Limb (tissue), 2 donors: ENCODE data around the gene MYL5.
"Not testable (repeated sequence)": the region's sequence is repeated elsewhere in the genome, so short reads cannot be mapped to it uniquely, and the experiment has no call there.

Experiments
- DNase-seq, 2 donors: peaks; one replicate each; pipeline ENCODE4 v3.0.0-alpha.2; 2016; ENCODE audit errors: extremely low spot score in 2 of 2

Gene MYL5

GRCh38 chr4:683982-684622 lies 9.8 kb downstream of the MYL5 start:
- peak in 1 of 2 donors; percentile 75 for DNase-seq

GRCh38 chr4:684623-685327 lies 10.4 kb downstream of the MYL5 start:
- DNase-seq, result no peak

GRCh38 chr4:685679-686412 lies 11.5 kb downstream of the MYL5 start:
- DNase-seq, result no peak

GRCh38 chr4:686413-687040 lies 12.2 kb downstream of the MYL5 start:
- DNase-seq, result no peak

- no peak for DNase-seq
These were observed 13.0 kb downstream of the MYL5 start for GRCh38 chr4:687048-687970.

GRCh38 chr4:687971-688853 lies 13.9 kb downstream of the MYL5 start:
- DNase-seq, result no peak

GRCh38 chr4:688854-689681 lies 14.7 kb downstream of the MYL5 start, which contains the start of gene SLC49A3:
TSS of gene SLC49A3 (minus strand) at chr4:689151. CDS start at chr4:689127, 24 bp downstream.
- peak in 1 of 2 donors; percentile 52 for DNase-seq

- DNase-seq, result peak in 1 of 2 donors; percentile 23
These were observed 15.4 kb downstream of the MYL5 start for GRCh38 chr4:689723-690122.

GRCh38 chr4:692771-693554 lies 18.6 kb downstream of the MYL5 start:
- no peak for DNase-seq

- DNase-seq, result not testable (repeated sequence)
These were observed 20.1 kb downstream of the MYL5 start for GRCh38 chr4:694341-694940.

- DNase-seq, result peak in 1 of 2 donors; percentile 13
These were observed 25.7 kb downstream of the MYL5 start for GRCh38 chr4:699816-700580.

- peak in 1 of 2 donors; percentile 21 for DNase-seq
These were observed 26.4 kb downstream of the MYL5 start for GRCh38 chr4:700587-701264.

- DNase-seq, result peak in 1 of 2 donors; percentile 20
These were observed 28.3 kb downstream of the MYL5 start for GRCh38 chr4:702618-703048.

- DNase-seq, result no peak
These were observed 29.2 kb downstream of the MYL5 start for GRCh38 chr4:703336-704197.

- peak in 1 of 2 donors; percentile 59 for DNase-seq
These were observed 30.0 kb downstream of the MYL5 start for GRCh38 chr4:704198-704891.
